OCI-LY7 (cell line): Measurements from ENCODE around the gene CLSTN1. TPM values are rescaled to one million over a fixed set of nuclear protein-coding genes. Genes with fewer than 3 reads are reported as not detected.

Experiments used
- BruUV-seq: library from RNA; stranded (reverse); fragments of 400-500 nt; replicated peaks from 2 replicates; lab custom pipeline; 2021; lab: Mats Ljungman, UMichigan
- CTCF ChIA-PET: fragments of 300-600 bp; sonication (Branson Sonifier 250); formaldehyde crosslinking; loops from one replicate; lab custom pipeline; 2022; ENCODE audit warnings: antibody characterized with exemption; ENCODE audit not compliant: unreplicated experiment; lab: Charles Lee
- POLR2A ChIA-PET: fragments of 300-600 bp; sonication (Branson Sonifier 250); formaldehyde crosslinking; loops from one replicate; lab custom pipeline; 2022; ENCODE audit warnings: antibody characterized with exemption; lab: Charles Lee
- DNase-seq: peaks from one replicate; pipeline ENCODE4 v3.0.0-alpha.2; 2015; ENCODE audit warnings: low spot score
- H2AFZ ChIP-seq: fragments of 200-600 bp; sonication (generic), shearing (Covaris generic); 2 replicates; pipeline ENCODE4 v1.6.1; 2014; ENCODE audit warnings: mild to moderate bottlenecking, antibody characterized with exemption, low read length, moderate library complexity
- H3K27ac ChIP-seq: fragments of 200-600 bp; sonication (generic); 2 replicates; pipeline ENCODE4 v1.5.1; 2014; ENCODE audit warnings: mixed run types, low read depth, mild to moderate bottlenecking, moderate library complexity, low read length, inconsistent platforms; ENCODE audit not compliant: poor library complexity, severe bottlenecking
- H3K36me3 ChIP-seq: fragments of 200-600 bp; sonication (generic); 2 replicates; pipeline ENCODE4 v1.6.1; 2014; ENCODE audit warnings: mild to moderate bottlenecking, antibody characterized with exemption, low read length, moderate library complexity, mixed read lengths; ENCODE audit not compliant: insufficient read depth
- H3K4me1 ChIP-seq: fragments of 200-600 bp; sonication (generic); 2 replicates; pipeline ENCODE4 v1.5.1; 2014; ENCODE audit warnings: mild to moderate bottlenecking, low read length; ENCODE audit not compliant: insufficient read depth, poor library complexity, severe bottlenecking
- H3K4me2 ChIP-seq: fragments of 200-600 bp; sonication (generic); 2 replicates; pipeline ENCODE4 v1.6.1; 2014; ENCODE audit warnings: mild to moderate bottlenecking, low read length
- H3K4me3 ChIP-seq: fragments of 200-600 bp; sonication (generic); 2 replicates; pipeline ENCODE4 v1.5.1; 2014; ENCODE audit warnings: mild to moderate bottlenecking, low read depth, low read length; ENCODE audit not compliant: poor library complexity, severe bottlenecking
- H3K79me2 ChIP-seq: fragments of 200-600 bp; sonication (generic); 2 replicates; pipeline ENCODE4 v1.6.1; 2016; ENCODE audit warnings: low read depth, mild to moderate bottlenecking, low read length, moderate library complexity, mixed read lengths; ENCODE audit not compliant: insufficient read depth
- H3K9me2 ChIP-seq: fragments of 200-600 bp; sonication (generic); 2 replicates; pipeline ENCODE4 v1.6.1; 2016; ENCODE audit warnings: mild to moderate bottlenecking, low read length, mixed read lengths; ENCODE audit not compliant: insufficient read depth
- H3K9me3 ChIP-seq: fragments of 200-600 bp; sonication (generic); 2 replicates; pipeline ENCODE4 v1.6.1; 2014; ENCODE audit warnings: mild to moderate bottlenecking, mixed run types, low read length, mixed read lengths
- H4K20me1 ChIP-seq: fragments of 200-600 bp; sonication (generic); 2 replicates; pipeline ENCODE4 v1.6.1; 2014; ENCODE audit warnings: mild to moderate bottlenecking, antibody characterized with exemption, low read length, moderate library complexity, mixed read lengths; ENCODE audit not compliant: insufficient read depth
- CTCF ChIP-seq: fragments of 200-600 bp; sonication (generic); conservative IDR thresholded peaks from 2 replicates; pipeline ENCODE4 v1.5.1; 2014; ENCODE audit warnings: mild to moderate bottlenecking, antibody characterized with exemption, low read length, moderate library complexity, mixed read lengths
- EZH2phosphoT487 ChIP-seq: fragments of 200-600 bp; sonication (generic); IDR thresholded peaks from 2 replicates; pipeline ENCODE4 v1.6.1; 2018; ENCODE audit warnings: low read depth, borderline replicate concordance, mild to moderate bottlenecking, mixed run types, antibody characterized with exemption, low read length, moderate library complexity, mixed read lengths
- intact Hi-C: fragments of 100-400 bp; cut with micrococcal nuclease; formaldehyde crosslinking; loops from one replicate; pipeline ENCODE4 v1.10.0; 2022; ENCODE audit not compliant: unreplicated experiment
- total RNA-seq, 2 experiments: library from RNA; depleted of rRNA in 1 of 2; stranded (reverse); fragments of >200 nt in 1 of 2; shearing (Covaris generic) in 1 of 2; gene quantifications; 2 replicates each; pipeline ENCODE4 v1.2.3, GENCODE V29; 2014 to 2022

CLSTN1 gene
- total RNA-seq, 2 experiments from 2014 or later: 58.6 to 124 TPM

GRCh38 chr1:9861360-9861759 is 37.6 kb upstream of the CLSTN1 start:
- POLR2A ChIA-PET: interaction anchor here (0.7 to 7.4 kb wide), 6 partner anchors 11 to 142 kb away, joined by 3 to 141 read pairs (median 5); no protein-coding TSS in a partner anchor
- Histone ChIP-seq H3K4me1 (peaks cover 51% of the 10 kb centered on the region), H3K4me2 (peak overlapping the region; percentile 20; the same call in 1 of the 2 replicates), H3K79me2 (no peaks in the 10 kb centered on the region), H3K36me3 (no peaks in the 10 kb centered on the region), H4K20me1 (no peaks in the 10 kb centered on the region), H3K4me3 (no peak overlapping the region), H3K27ac (no peak overlapping the region), H3K9me2 (no peaks in the 10 kb centered on the region), H2AFZ (no peak overlapping the region), H3K9me3 (no peaks in the 10 kb centered on the region)
- no TSS peak for BruUV-seq
- peak; percentile 54 for DNase-seq
- TF ChIP-seq EZH2phosphoT487 (no peak), CTCF (peak; percentile 61)
- CTCF ChIA-PET: interaction anchor here (0.5 to 7.2 kb wide), 3 partner anchors 9 to 75 kb away, joined by 3 to 53 read pairs (median 3); no protein-coding TSS in a partner anchor
- intact Hi-C loops: no loop called here

- no peaks in the 10 kb centered on the region for H3K36me3 ChIP-seq
- H3K79me2 ChIP-seq: no peaks in the 10 kb centered on the region
- H3K4me3 ChIP-seq: no peak overlapping the region
- H3K9me2 ChIP-seq: no peaks in the 10 kb centered on the region
- TF ChIP-seq CTCF: no peak
- TF ChIP-seq EZH2phosphoT487: no peak
- H3K27ac ChIP-seq: no peak overlapping the region
- no TSS peak for BruUV-seq
- intact Hi-C loops: no loop called here
- CTCF ChIA-PET: interaction anchor here (0.5 to 7.2 kb wide), 3 partner anchors 10 to 75 kb away, joined by 3 to 53 read pairs (median 3); no protein-coding TSS in a partner anchor
- DNase-seq: no peak
- 0 out of 2 replicates have a peak overlapping the region, but pooled peaks have one; percentile 13 for H3K4me2 ChIP-seq
- H4K20me1 ChIP-seq: no peaks in the 10 kb centered on the region
- POLR2A ChIA-PET: interaction anchor here (0.7 to 7.4 kb wide), 8 partner anchors 11 to 141 kb away, joined by 3 to 141 read pairs (median 4); no protein-coding TSS in a partner anchor
- no peak overlapping the region for H2AFZ ChIP-seq
- H3K9me3 ChIP-seq: no peaks in the 10 kb centered on the region
- peaks cover 48% of the 10 kb centered on the region for H3K4me1 ChIP-seq
Measured at GRCh38 chr1:9860887-9861286, 37.1 kb upstream of the CLSTN1 start.
